Bronchial epithelial cell (primary cell): ENCODE measurements around the gene TFB1M. TPM values are rescaled to one million over a fixed set of nuclear protein-coding genes. Genes with fewer than 3 reads are reported as not detected.
"Not testable (repeated sequence)": the region's sequence is repeated elsewhere in the genome, so short reads cannot be mapped to it uniquely, and the experiment has no call there.

Experiments used
- DNase-seq: peaks from one replicate; pipeline ENCODE4 v3.0.0-alpha.2; 2010; ENCODE audit warnings: low read depth
- FAIRE-seq: peaks from 2 replicates; lab custom pipeline; 2011; peaks lifted over from hg19 to GRCh38; lab: Jason Lieb, UNC
- H3K27me3 ChIP-seq: 2 replicates; pipeline ENCODE4 v1.5.1; 2011; ENCODE audit warnings: low read length; ENCODE audit not compliant: control insufficient read depth, insufficient read depth
- H3K36me3 ChIP-seq: 2 replicates; pipeline ENCODE4 v1.5.1; 2011; ENCODE audit warnings: low read length; ENCODE audit not compliant: control insufficient read depth, insufficient read depth
- H3K4me3 ChIP-seq: 2 replicates; pipeline ENCODE4 v1.5.1; 2011; ENCODE audit warnings: mild to moderate bottlenecking, low read depth, low read length, control low read depth
- total RNA-seq: library from RNA; depleted of rRNA; stranded (reverse); fragments of >200 nt; gene quantifications from 2 replicates; pipeline ENCODE4 v1.2.1, GENCODE V29; 2014
- TF ChIP-seq, protein P1 (sequence below): IDR thresholded peaks from 2 replicates; pipeline ENCODE4 v1.5.1; 2011; ENCODE audit warnings: mild to moderate bottlenecking, moderate library complexity, low read length, control low read depth, inconsistent platforms; ENCODE audit not compliant: insufficient read depth, severe bottlenecking

The TFB1M gene
- total RNA-seq, 1 donor from 2014 or later, result 11.6 TPM

DNA sequence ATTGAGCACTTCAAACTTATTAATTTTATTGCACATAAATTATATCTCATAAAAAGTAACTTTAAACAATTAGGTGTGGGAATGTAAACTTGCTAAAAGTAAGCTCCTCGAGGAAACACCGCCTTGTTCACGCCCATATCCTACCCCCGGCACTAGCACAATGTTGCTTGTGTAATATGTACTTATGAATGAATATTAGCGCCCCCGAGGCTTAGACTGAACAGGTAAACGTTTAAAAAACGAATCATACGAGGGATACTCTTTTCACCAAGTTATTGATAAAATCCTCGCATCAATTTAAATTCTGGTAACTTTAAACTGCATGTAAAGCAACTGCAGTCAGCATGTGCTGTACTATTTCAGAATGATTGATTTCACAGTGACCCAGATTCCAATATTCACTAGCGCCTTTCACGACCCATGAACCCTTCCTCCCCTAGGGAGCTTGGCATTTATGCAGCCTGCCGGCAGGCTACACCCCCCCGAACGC lies 637 bp downstream of the TFB1M start:
- FAIRE-seq (no peak), DNase-seq (peak; percentile 61)
- peak overlapping the region; percentile 99 for H3K4me3 ChIP-seq
- peaks cover 3% of the 10 kb centered on the region for H3K36me3 ChIP-seq
- TF ChIP-seq, protein P1, sequence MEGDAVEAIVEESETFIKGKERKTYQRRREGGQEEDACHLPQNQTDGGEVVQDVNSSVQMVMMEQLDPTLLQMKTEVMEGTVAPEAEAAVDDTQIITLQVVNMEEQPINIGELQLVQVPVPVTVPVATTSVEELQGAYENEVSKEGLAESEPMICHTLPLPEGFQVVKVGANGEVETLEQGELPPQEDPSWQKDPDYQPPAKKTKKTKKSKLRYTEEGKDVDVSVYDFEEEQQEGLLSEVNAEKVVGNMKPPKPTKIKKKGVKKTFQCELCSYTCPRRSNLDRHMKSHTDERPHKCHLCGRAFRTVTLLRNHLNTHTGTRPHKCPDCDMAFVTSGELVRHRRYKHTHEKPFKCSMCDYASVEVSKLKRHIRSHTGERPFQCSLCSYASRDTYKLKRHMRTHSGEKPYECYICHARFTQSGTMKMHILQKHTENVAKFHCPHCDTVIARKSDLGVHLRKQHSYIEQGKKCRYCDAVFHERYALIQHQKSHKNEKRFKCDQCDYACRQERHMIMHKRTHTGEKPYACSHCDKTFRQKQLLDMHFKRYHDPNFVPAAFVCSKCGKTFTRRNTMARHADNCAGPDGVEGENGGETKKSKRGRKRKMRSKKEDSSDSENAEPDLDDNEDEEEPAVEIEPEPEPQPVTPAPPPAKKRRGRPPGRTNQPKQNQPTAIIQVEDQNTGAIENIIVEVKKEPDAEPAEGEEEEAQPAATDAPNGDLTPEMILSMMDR, result no peak
- no peaks in the 10 kb centered on the region for H3K27me3 ChIP-seq

DNA sequence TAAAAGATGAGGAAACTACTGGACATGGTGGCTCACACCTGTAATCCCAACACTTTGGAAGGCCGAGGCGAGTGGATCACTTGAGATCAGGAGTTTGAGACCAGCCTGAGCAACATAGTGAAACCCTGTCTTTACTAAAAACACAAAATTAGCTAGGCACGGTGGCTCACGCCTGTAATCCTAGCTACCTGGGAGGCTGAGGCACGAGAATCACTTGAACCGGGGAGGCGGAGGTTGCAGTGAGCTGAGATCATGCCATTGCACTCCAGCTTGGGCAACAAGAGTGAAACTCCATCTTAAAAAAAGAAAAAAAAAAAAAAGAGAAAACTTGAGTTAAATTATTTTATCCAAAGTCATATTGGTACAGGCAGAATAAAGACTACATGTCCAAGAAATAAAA lies 1.3 kb downstream of the TFB1M start:
- not testable (repeated sequence) for FAIRE-seq, DNase-seq, H3K27me3 ChIP-seq, H3K4me3 ChIP-seq, H3K36me3 ChIP-seq

DNA sequence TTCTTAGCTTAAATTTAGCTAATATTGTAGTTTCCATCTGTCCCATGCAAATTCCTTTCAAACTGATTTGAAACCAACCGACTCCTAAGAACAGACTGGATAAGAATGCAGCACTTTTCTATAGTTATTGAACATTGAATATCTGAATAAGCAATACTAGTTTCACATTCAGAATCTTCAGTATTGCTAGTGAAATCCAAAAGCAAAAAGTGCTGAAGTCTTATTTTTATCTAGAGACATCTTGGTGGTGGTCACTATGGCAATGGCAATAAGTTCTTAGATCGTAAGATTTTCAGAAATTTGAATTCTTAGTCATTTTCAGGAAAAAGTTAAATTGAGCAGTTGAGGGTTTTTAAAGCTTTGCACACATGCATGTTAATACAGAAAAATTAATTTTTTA lies 2.7 kb downstream of the TFB1M start:
- FAIRE-seq, result no peak
- Histone ChIP-seq H3K27me3 (no peaks in the 10 kb centered on the region), H3K4me3 (no peak overlapping the region), H3K36me3 (peaks cover 5% of the 10 kb centered on the region)
- TF ChIP-seq, protein P1, result no peak
- DNase-seq, result no peak

DNA sequence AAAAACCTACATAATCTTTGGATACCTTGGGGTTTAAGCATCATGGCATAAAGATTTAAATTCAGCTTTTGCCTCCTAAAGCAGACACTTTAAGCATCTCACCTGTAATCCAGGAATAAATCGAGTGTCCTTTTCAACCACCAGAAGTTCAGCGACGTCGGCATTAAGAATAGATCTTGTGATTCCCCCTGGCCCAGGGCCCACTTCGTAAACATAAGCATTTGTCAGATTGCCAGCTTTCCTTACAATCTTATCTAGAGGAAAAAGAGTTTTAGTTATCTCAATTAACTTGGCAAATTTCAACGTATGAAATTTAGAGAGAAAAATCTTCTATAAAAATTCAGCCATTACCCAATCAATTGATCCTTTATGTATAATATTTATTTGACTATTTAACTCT lies 3.2 kb downstream of the TFB1M start:
- Histone ChIP-seq H3K36me3 (peaks cover 5% of the 10 kb centered on the region), H3K4me3 (no peak overlapping the region), H3K27me3 (no peaks in the 10 kb centered on the region)
- FAIRE-seq, result no peak
- DNase-seq, result peak; percentile 54
- TF ChIP-seq, protein P1, result no peak

DNA sequence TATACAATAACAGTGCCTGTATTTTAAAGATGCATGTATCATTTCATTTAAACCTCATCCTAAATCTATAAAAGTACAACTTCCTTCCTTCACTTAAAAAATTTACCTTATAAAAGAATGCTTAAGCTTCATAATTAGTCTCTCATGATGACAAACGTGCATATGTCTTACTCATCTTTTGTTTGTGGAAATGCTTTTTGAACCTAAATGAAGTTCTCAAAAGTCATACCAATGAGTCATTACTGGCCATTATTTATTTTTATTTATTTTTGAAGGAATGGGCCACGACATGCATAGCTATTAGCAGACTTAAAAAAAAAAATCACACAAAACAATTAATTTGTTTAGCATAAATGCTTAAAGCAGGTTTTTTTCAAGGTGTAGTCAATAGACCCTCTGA lies 3.7 kb downstream of the TFB1M start:
- Histone ChIP-seq H3K36me3 (peaks cover 5% of the 10 kb centered on the region), H3K4me3 (no peak overlapping the region), H3K27me3 (no peaks in the 10 kb centered on the region)
- FAIRE-seq (no peak), DNase-seq (peak; percentile 91)
- TF ChIP-seq, protein P1, result no peak

DNA sequence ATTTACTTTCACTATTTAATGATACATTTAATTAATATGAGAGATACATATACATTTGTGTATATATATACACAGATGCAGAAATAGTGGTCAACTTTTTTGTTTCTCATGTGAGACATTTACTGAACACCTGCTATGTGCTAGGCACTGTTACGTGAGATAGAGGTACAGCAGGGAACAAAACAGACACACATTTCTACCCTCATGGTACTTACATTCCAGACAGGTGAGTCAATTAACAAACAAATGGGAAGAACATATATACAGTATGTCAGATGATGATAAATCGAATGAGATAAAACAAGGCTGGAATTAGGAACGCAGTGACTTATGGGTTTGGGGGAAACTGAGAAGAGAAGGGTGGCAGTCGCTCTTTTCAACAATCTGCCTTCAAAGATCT lies 5.1 kb downstream of the TFB1M start:
- TF ChIP-seq, protein P1, result no peak
- FAIRE-seq (no peak), DNase-seq (no peak)
- no peak overlapping the region for H3K4me3 ChIP-seq
- peaks cover 5% of the 10 kb centered on the region for H3K36me3 ChIP-seq
- H3K27me3 ChIP-seq, result no peaks in the 10 kb centered on the region
